Measurements from ENCODE around the gene CTNNA2.

DNA sequence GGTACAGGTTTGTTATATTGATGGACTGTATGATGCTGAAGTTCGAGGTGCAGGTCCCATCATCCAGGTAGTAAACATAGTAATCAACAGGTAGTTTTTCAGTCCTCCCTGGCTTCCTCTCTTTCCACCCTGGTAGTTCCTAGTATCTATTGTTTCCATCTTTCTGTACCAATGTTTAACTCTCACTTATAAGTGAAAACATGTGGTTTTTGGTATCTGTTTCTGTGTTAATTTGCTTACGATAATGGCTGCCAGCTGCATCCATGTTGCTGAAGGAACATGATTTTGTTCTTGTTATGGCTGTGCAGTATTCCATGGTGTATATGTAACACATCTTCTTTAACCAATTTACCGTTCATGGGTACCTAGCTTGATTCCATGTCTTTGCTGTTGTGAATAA, 861.3 kb downstream of the CTNNA2 start:
- TF ChIP-seq, protein P1, sequence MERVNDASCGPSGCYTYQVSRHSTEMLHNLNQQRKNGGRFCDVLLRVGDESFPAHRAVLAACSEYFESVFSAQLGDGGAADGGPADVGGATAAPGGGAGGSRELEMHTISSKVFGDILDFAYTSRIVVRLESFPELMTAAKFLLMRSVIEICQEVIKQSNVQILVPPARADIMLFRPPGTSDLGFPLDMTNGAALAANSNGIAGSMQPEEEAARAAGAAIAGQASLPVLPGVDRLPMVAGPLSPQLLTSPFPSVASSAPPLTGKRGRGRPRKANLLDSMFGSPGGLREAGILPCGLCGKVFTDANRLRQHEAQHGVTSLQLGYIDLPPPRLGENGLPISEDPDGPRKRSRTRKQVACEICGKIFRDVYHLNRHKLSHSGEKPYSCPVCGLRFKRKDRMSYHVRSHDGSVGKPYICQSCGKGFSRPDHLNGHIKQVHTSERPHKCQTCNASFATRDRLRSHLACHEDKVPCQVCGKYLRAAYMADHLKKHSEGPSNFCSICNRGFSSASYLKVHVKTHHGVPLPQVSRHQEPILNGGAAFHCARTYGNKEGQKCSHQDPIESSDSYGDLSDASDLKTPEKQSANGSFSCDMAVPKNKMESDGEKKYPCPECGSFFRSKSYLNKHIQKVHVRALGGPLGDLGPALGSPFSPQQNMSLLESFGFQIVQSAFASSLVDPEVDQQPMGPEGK (CRISPR knock-in tag; IDR thresholded peaks at IDR 0.05; ENCODE audit: borderline replicate concordance) = no peak
- TF ChIP-seq ZNF8 (CRISPR knock-in tag; IDR thresholded peaks at IDR 0.05) (no peak), PPARA (CRISPR knock-in tag; IDR thresholded peaks at IDR 0.05; ENCODE audit: borderline replicate concordance) (no peak), BACH2 (CRISPR knock-in tag; IDR thresholded peaks at IDR 0.05; ENCODE audit: borderline replicate concordance) (no peak), ARNTL (CRISPR knock-in tag; IDR thresholded peaks at IDR 0.05; ENCODE audit: borderline replicate concordance, low read depth) (no peak), CSDC2 (CRISPR knock-in tag; IDR thresholded peaks at IDR 0.05) (no peak), OSR1 (CRISPR knock-in tag; IDR thresholded peaks at IDR 0.05) (no peak), ZNF70 (CRISPR knock-in tag; IDR thresholded peaks at IDR 0.05) (peak; percentile 25; the same call in 1 of the 2 replicates), ZFP3 (CRISPR knock-in tag; IDR thresholded peaks at IDR 0.05) (no peak), RARB (CRISPR knock-in tag; IDR thresholded peaks at IDR 0.05) (no peak), ESRRG (CRISPR knock-in tag; IDR thresholded peaks at IDR 0.05) (no peak)
- TF ChIP-seq, protein P2, sequence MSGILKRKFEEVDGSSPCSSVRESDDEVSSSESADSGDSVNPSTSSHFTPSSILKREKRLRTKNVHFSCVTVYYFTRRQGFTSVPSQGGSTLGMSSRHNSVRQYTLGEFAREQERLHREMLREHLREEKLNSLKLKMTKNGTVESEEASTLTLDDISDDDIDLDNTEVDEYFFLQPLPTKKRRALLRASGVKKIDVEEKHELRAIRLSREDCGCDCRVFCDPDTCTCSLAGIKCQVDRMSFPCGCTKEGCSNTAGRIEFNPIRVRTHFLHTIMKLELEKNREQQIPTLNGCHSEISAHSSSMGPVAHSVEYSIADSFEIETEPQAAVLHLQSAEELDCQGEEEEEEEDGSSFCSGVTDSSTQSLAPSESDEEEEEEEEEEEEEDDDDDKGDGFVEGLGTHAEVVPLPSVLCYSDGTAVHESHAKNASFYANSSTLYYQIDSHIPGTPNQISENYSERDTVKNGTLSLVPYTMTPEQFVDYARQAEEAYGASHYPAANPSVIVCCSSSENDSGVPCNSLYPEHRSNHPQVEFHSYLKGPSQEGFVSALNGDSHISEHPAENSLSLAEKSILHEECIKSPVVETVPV (CRISPR knock-in tag; IDR thresholded peaks at IDR 0.05) = no peak
- TF ChIP-seq, protein P3, sequence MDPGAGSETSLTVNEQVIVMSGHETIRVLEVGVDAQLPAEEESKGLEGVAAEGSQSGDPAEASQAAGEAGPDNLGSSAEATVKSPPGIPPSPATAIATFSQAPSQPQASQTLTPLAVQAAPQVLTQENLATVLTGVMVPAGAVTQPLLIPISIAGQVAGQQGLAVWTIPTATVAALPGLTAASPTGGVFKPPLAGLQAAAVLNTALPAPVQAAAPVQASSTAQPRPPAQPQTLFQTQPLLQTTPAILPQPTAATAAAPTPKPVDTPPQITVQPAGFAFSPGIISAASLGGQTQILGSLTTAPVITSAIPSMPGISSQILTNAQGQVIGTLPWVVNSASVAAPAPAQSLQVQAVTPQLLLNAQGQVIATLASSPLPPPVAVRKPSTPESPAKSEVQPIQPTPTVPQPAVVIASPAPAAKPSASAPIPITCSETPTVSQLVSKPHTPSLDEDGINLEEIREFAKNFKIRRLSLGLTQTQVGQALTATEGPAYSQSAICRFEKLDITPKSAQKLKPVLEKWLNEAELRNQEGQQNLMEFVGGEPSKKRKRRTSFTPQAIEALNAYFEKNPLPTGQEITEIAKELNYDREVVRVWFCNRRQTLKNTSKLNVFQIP (CRISPR knock-in tag; IDR thresholded peaks at IDR 0.05; ENCODE audit: borderline replicate concordance, low read depth) = no peak
- TF ChIP-seq, protein P4, sequence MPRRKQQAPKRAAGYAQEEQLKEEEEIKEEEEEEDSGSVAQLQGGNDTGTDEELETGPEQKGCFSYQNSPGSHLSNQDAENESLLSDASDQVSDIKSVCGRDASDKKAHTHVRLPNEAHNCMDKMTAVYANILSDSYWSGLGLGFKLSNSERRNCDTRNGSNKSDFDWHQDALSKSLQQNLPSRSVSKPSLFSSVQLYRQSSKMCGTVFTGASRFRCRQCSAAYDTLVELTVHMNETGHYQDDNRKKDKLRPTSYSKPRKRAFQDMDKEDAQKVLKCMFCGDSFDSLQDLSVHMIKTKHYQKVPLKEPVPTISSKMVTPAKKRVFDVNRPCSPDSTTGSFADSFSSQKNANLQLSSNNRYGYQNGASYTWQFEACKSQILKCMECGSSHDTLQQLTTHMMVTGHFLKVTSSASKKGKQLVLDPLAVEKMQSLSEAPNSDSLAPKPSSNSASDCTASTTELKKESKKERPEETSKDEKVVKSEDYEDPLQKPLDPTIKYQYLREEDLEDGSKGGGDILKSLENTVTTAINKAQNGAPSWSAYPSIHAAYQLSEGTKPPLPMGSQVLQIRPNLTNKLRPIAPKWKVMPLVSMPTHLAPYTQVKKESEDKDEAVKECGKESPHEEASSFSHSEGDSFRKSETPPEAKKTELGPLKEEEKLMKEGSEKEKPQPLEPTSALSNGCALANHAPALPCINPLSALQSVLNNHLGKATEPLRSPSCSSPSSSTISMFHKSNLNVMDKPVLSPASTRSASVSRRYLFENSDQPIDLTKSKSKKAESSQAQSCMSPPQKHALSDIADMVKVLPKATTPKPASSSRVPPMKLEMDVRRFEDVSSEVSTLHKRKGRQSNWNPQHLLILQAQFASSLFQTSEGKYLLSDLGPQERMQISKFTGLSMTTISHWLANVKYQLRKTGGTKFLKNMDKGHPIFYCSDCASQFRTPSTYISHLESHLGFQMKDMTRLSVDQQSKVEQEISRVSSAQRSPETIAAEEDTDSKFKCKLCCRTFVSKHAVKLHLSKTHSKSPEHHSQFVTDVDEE (CRISPR knock-in tag; IDR thresholded peaks at IDR 0.05) = peak; percentile 58; the same call in 1 of the 2 replicates
